Testis (tissue), 2 donors: ENCODE results near the gene DCST2.

ENCODE experiments used
- POLR2A ChIP-seq: fragments of 450-650 bp; IDR thresholded peaks from one replicate; pipeline ENCODE4 v1.6.1; 2017; ENCODE audit warnings: antibody characterized with exemption, mild to moderate bottlenecking, moderate library complexity
- TF ChIP-seq, protein P1 (sequence below), 3 experiments: fragments of 450-650 bp in 2 of 3; fragments of 200-600 bp in 1 of 3; sonication (generic) in 1 of 3; IDR thresholded peaks; one replicate each; pipeline ENCODE4 v1.5.1; 2016 to 2019; ENCODE audit warnings: antibody characterized with exemption in 3 of 3, mild to moderate bottlenecking in 2 of 3, moderate library complexity in 1 of 3

GRCh38 chr1:154992721-154993571 lies 40.6 kb downstream of the DCST2 start:
- no peak for TF ChIP-seq POLR2A
- TF ChIP-seq, protein P1, sequence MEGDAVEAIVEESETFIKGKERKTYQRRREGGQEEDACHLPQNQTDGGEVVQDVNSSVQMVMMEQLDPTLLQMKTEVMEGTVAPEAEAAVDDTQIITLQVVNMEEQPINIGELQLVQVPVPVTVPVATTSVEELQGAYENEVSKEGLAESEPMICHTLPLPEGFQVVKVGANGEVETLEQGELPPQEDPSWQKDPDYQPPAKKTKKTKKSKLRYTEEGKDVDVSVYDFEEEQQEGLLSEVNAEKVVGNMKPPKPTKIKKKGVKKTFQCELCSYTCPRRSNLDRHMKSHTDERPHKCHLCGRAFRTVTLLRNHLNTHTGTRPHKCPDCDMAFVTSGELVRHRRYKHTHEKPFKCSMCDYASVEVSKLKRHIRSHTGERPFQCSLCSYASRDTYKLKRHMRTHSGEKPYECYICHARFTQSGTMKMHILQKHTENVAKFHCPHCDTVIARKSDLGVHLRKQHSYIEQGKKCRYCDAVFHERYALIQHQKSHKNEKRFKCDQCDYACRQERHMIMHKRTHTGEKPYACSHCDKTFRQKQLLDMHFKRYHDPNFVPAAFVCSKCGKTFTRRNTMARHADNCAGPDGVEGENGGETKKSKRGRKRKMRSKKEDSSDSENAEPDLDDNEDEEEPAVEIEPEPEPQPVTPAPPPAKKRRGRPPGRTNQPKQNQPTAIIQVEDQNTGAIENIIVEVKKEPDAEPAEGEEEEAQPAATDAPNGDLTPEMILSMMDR (IDR thresholded peaks at IDR 0.05) = no peak
